ENCODE measurements around the gene TSPAN13. TPM values are rescaled to one million over a fixed set of nuclear protein-coding genes. Genes with fewer than 3 reads are reported as not detected.

The TSPAN13 gene
- total RNA-seq, 1 donor from 2014 or later = 65.1 TPM

DNA sequence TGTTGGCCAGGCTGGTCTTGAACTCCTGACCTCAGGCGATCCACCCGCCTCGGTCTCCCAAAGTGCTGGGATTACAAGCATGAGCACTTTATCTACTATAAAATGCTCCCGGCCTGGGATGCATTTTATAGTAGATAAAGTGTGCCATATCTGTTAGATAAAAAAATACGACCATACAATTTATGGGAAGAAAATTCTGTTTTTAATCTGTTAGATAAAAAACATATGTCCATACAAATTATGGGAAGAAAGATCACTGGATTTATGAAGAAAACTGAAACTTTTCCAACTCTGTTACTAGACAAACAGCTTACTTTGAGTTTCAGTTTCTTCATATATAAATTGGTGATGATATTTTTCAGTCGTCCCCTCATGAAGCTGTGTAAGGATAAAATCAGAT is 4.5 kb downstream of the TSPAN13 start:
- H3K9me3 Mint-ChIP-seq = peaks cover 8% of the 10 kb centered on the region
- no peak for DNase-seq (ENCODE audit: extremely low spot score, unreplicated experiment)
- no peaks in the 10 kb centered on the region for H3K4me1 Mint-ChIP-seq (ENCODE audit: unreplicated experiment)
- H3K27me3 Mint-ChIP-seq = peaks cover 13% of the 10 kb centered on the region
- H3K27ac Mint-ChIP-seq = no peak overlapping the region
- peaks cover 13% of the 10 kb centered on the region for H3K36me3 Mint-ChIP-seq
- no peak overlapping the region for H3K4me3 Mint-ChIP-seq
- TF ChIP-seq, protein P1, sequence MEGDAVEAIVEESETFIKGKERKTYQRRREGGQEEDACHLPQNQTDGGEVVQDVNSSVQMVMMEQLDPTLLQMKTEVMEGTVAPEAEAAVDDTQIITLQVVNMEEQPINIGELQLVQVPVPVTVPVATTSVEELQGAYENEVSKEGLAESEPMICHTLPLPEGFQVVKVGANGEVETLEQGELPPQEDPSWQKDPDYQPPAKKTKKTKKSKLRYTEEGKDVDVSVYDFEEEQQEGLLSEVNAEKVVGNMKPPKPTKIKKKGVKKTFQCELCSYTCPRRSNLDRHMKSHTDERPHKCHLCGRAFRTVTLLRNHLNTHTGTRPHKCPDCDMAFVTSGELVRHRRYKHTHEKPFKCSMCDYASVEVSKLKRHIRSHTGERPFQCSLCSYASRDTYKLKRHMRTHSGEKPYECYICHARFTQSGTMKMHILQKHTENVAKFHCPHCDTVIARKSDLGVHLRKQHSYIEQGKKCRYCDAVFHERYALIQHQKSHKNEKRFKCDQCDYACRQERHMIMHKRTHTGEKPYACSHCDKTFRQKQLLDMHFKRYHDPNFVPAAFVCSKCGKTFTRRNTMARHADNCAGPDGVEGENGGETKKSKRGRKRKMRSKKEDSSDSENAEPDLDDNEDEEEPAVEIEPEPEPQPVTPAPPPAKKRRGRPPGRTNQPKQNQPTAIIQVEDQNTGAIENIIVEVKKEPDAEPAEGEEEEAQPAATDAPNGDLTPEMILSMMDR (conservative IDR thresholded peaks at IDR 0.05) = no peak

DNA sequence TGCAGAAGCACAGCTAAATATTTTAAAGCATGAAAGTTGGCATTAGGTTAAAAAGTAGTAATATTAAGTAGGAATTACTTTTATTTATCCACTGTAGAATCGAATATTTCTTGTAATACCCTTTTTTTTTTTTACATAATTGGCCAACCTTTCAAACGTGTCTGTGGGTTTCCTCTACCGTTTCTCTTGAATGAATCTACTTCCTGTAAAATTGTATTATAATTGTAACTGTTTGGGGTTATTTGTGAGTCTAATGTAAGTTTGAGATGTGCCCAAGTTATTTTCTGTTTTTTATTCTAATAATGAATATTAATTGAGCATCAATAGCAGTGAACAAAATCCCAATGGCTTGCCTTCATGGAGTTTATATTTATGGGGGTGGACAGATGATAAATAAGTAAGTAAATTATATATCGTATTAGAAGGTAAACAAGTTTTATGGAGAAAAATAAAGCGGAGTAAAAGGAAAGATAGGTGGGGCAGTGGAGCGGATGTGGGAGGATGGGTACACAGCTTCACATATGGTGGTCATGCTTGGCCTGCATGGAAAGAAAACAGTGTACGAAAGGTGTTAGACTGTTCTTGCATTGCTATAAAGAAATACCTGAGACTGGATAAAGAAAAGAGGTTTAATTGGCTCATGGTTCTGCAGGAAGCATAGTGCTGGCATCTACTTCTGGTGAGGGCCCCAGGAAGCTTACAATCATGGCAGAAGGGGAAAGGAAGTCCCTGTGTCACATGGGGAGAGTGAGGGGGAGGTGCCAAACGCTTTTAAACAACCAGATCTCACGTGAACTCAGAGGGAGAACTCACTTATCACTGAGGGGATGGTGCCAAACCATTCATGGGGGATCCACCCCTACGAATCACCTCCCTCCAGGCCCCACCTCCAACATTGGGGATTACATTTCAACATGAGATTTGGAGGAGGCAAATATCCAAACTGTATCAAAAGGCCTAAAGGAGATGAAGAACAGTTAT is 5.4 kb downstream of the TSPAN13 start:
- Mint-ChIP-seq H3K9me3 (peaks cover 8% of the 10 kb centered on the region), H3K36me3 (peaks cover 13% of the 10 kb centered on the region), H3K27ac (no peak overlapping the region), H3K4me1 (ENCODE audit: unreplicated experiment) (no peaks in the 10 kb centered on the region), H3K27me3 (peaks cover 13% of the 10 kb centered on the region), H3K4me3 (no peak overlapping the region)
- TF ChIP-seq, protein P1 (conservative IDR thresholded peaks at IDR 0.05) = no peak
- no peak for DNase-seq (ENCODE audit: extremely low spot score, unreplicated experiment)

DNA sequence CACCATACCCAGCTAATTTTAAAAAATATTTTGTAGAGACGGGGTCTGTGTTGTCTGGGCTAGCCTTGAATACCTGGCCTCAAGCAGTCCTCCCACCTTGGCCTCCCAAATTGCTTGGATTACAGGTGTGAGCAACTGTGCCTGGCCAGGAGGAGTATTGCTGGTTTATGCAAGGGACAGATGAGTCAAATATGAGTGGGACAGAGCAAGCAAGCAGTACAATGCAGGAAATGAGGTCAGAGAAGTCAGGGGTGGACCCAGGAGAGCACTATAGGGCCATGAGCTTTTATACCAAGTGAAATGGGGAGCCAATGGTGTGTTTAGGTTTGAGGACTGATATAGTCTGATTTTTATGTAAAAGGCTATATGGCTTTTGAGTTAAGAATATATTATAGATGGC is 6.3 kb downstream of the TSPAN13 start:
- peaks cover 13% of the 10 kb centered on the region for H3K36me3 Mint-ChIP-seq
- DNase-seq (ENCODE audit: extremely low spot score, unreplicated experiment) = no peak
- peaks cover 8% of the 10 kb centered on the region for H3K9me3 Mint-ChIP-seq
- H3K4me3 Mint-ChIP-seq = no peak overlapping the region
- TF ChIP-seq, protein P1 (conservative IDR thresholded peaks at IDR 0.05) = no peak
- H3K27me3 Mint-ChIP-seq = peaks cover 7% of the 10 kb centered on the region
- H3K4me1 Mint-ChIP-seq (ENCODE audit: unreplicated experiment) = no peaks in the 10 kb centered on the region
- H3K27ac Mint-ChIP-seq = no peak overlapping the region

DNA sequence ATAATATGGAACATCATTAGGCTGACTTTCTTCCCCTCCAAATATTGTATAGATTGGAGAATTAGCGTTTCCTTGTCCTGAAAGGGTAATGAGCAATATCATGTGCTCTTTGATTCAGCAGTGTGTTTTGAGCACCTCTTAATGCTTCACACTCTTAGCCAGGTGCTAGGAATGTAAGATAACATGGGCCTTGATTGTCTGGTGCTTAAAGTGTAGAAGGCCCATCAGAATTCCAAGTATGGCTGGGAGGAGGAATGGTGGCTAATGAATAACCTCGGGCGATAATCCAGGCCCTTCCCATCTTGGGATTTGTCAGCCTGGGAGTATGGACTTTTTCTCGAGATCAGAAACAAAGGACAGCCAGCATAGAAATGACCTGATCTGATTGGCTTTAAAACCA is 8.6 kb downstream of the TSPAN13 start:
- H3K27ac Mint-ChIP-seq = no peak overlapping the region
- H3K4me1 Mint-ChIP-seq (ENCODE audit: unreplicated experiment) = no peaks in the 10 kb centered on the region
- H3K27me3 Mint-ChIP-seq = no peaks in the 10 kb centered on the region
- TF ChIP-seq, protein P1 (conservative IDR thresholded peaks at IDR 0.05) = no peak
- H3K9me3 Mint-ChIP-seq = peaks cover 8% of the 10 kb centered on the region
- DNase-seq (ENCODE audit: extremely low spot score, unreplicated experiment) = no peak
- H3K36me3 Mint-ChIP-seq = peaks cover 13% of the 10 kb centered on the region
- H3K4me3 Mint-ChIP-seq = no peak overlapping the region

DNA sequence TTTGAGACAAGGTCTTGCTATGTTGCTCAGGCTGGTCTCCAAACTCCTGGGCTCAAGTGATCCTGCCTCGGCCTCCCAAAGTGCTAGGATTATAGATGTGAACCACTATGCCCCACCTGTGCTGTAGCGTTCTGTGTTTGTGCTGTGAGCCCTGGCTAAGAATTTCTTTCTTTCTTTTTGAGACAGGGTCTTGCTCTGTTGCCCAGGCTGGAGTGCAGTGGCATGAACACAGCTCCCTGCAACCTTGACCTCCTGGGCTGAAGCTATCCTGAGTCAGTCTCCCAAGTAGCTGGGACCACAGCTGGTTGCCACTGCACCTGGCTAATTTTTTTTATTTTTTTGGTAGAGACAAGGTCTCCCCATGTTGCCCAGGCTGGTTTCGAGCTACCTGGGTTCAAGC is 11.4 kb downstream of the TSPAN13 start:
- no peaks in the 10 kb centered on the region for H3K4me1 Mint-ChIP-seq (ENCODE audit: unreplicated experiment)
- TF ChIP-seq, protein P1 (conservative IDR thresholded peaks at IDR 0.05) = no peak
- H3K9me3 Mint-ChIP-seq = peaks cover 8% of the 10 kb centered on the region
- peaks cover 13% of the 10 kb centered on the region for H3K36me3 Mint-ChIP-seq
- no peak for DNase-seq (ENCODE audit: extremely low spot score, unreplicated experiment)
- H3K4me3 Mint-ChIP-seq = no peak overlapping the region
- no peak overlapping the region for H3K27ac Mint-ChIP-seq
- H3K27me3 Mint-ChIP-seq = no peaks in the 10 kb centered on the region

Measured in type B pancreatic cell (in vitro differentiated cells).